ENCODE measurements around the gene SATB2. TPM values are rescaled to one million over a fixed set of nuclear protein-coding genes. Genes with fewer than 3 reads are reported as not detected.

The SATB2 gene
- polyA plus RNA-seq, 1 of the 3 experiments (the other 2 are of a cell fraction): 0.13 TPM

DNA sequence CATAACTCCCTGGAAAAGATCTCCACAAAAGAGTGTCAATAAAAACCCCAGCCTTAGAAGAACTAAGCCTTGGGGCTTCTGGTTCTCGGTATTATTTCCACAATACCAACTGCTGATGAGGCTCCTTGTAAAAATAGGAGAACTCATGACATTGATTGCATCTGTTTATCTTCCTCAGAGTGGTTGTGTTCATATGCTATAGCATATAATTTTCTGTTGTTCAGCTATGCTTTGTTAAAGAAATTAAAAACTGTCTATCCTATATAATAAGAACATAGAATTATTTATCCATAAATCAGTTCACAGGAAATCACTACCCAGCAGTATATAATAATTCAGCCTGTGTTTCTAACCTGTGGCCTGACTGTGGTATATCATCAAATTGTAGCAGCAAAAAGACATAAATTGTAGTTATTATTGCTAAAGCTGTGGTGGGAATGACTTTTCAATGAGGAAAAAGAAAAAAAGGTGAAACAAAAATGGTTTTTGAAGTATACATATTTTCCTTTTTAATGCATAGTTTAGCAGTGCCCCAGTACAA is 68.9 kb downstream of the SATB2 start:
- TF ChIP-seq SMC3 (IDR thresholded peaks at IDR 0.05; ENCODE audit: low read depth, low read length) (no peak), GABPA (IDR thresholded peaks at IDR 0.05; ENCODE audit: low read depth) (no peak), ELF1 (IDR thresholded peaks at IDR 0.05) (no peak), GATA2 (CRISPR knock-in tag; IDR thresholded peaks at IDR 0.05) (no peak), EP300 (IDR thresholded peaks at IDR 0.05; ENCODE audit: borderline replicate concordance in 1 of 2, low read depth in 1 of 2, low read length in 1 of 2) (no peak), MAX (IDR thresholded peaks at IDR 0.05; ENCODE audit: low read depth) (no peak)
- Histone ChIP-seq H3K27ac (ENCODE audit: low read depth in 2 of 2, low read length in 1 of 2) (no peak overlapping the region), H3K79me2 (ENCODE audit: insufficient read depth) (no peaks in the 10 kb centered on the region), H3K9me2 (0 out of 2 replicates have a peak, but pooled peaks cover 3% of the 10 kb centered on the region), H3K4me2 (no peak overlapping the region), H2AFZ (ENCODE audit: low read depth) (no peak overlapping the region), H3K36me3 (replicated peaks in 1 of 2; ENCODE audit: control insufficient read depth in 1 of 2, insufficient read depth in 2 of 2, low read length in 1 of 2) (no peaks in the 10 kb centered on the region), H3K9me3 (no peaks in the 10 kb centered on the region; the same call in 1 of the 2 replicates), H4K20me1 (ENCODE audit: insufficient read depth) (no peaks in the 10 kb centered on the region), H3K27me3 (ENCODE audit: insufficient read depth) (no peaks in the 10 kb centered on the region), H3F3A (replicated peaks; ENCODE audit: insufficient read depth) (no peaks in the 10 kb centered on the region), H3K4me1 (ENCODE audit: control insufficient read depth in 1 of 2, insufficient read depth in 2 of 2, low read depth in 1 of 2, low read length in 1 of 2) (no peaks in the 10 kb centered on the region), H3K9ac (no peak overlapping the region), H3K4me3 (ENCODE audit: low read depth in 2 of 2, low read length in 1 of 2) (no peak overlapping the region)
- ChIA-PET POLR2A (no interaction called here), CTCF (no interaction called here)
- 8% methylated on average over 1 of the region's 1 CpG for WGBS (ENCODE audit: low lambda C conversion rate)
- DNase-seq: no peak

GRCh38 chr2:199384043-199384442 is 73.7 kb downstream of the SATB2 start:
- Histone ChIP-seq H2AFZ (ENCODE audit: low read depth) (no peak overlapping the region), H3K36me3 (replicated peaks in 1 of 2; ENCODE audit: control insufficient read depth in 1 of 2, insufficient read depth in 2 of 2, low read length in 1 of 2) (no peaks in the 10 kb centered on the region), H3K27ac (ENCODE audit: low read depth in 2 of 2, low read length in 1 of 2) (no peak overlapping the region), H3K4me3 (ENCODE audit: low read depth in 2 of 2, low read length in 1 of 2) (no peak overlapping the region), H3K9me2 (0 out of 2 replicates have a peak, but pooled peaks cover 3% of the 10 kb centered on the region), H3K27me3 (ENCODE audit: insufficient read depth) (peaks cover 15% of the 10 kb centered on the region; the same call in 1 of the 2 replicates), H4K20me1 (ENCODE audit: insufficient read depth) (no peaks in the 10 kb centered on the region), H3K4me1 (ENCODE audit: control insufficient read depth in 1 of 2, insufficient read depth in 2 of 2, low read depth in 1 of 2, low read length in 1 of 2) (no peaks in the 10 kb centered on the region), H3K9me3 (no peaks in the 10 kb centered on the region), H3K9ac (no peak overlapping the region), H3F3A (replicated peaks; ENCODE audit: insufficient read depth) (no peaks in the 10 kb centered on the region), H3K79me2 (ENCODE audit: insufficient read depth) (no peaks in the 10 kb centered on the region), H3K4me2 (no peak overlapping the region)
- POLR2A ChIA-PET: no interaction called here
- no peak for DNase-seq
- TF ChIP-seq GABPA (IDR thresholded peaks at IDR 0.05; ENCODE audit: low read depth) (no peak), CHD2 (IDR thresholded peaks at IDR 0.05; ENCODE audit: low read length, partially characterized antibody) (no peak), TEAD4 (IDR thresholded peaks at IDR 0.05; ENCODE audit: borderline replicate concordance, insufficient read depth) (no peak), TAF1 (IDR thresholded peaks at IDR 0.05; ENCODE audit: borderline replicate concordance, low read depth, low read length) (no peak), RCOR1 (IDR thresholded peaks at IDR 0.05; ENCODE audit: low read length) (no peak), RXRA (IDR thresholded peaks at IDR 0.05; ENCODE audit: borderline replicate concordance, low read depth) (no peak), ELF1 (IDR thresholded peaks at IDR 0.05) (no peak), ZBTB33 (IDR thresholded peaks at IDR 0.05; ENCODE audit: borderline replicate concordance, low read depth) (no peak)
- CTCF ChIA-PET: no interaction called here
- 8% methylated on average over 1 of the region's 1 CpG for WGBS (ENCODE audit: low lambda C conversion rate)
